Natural killer cell (primary cell): ENCODE data around the gene KCNH3. TPM values are rescaled to one million over a fixed set of nuclear protein-coding genes. Genes with fewer than 3 reads are reported as not detected.
A peak's percentile ranks its signal among the peaks of the same experiment; 100 is the strongest.

ENCODE experiments used
- ATAC-seq, 3 donors: fragments of 150-1000 bp in 2 of 3; fragments of 200-7000 bp in 1 of 3; cut with Tn5 transposase; 1 replicate in 1 of 3; 2 replicates in 2 of 3; pipeline ENCODE4 v1.10.0; 2021; ENCODE audit warnings: mild to moderate bottlenecking in 2 of 3, moderate library complexity in 2 of 3
- DNase-seq, 2 donors: peaks; one replicate each; pipeline versions ENCODE4 v3.0.0 to v3.0.0-alpha.2; 2013 to 2021; ENCODE audit warnings: mixed read lengths in 1 of 2
- H3K27ac ChIP-seq: one replicate; pipeline ENCODE4 v1.5.1; 2013; ENCODE audit warnings: mild to moderate bottlenecking, low read length
- H3K27me3 ChIP-seq: one replicate; pipeline ENCODE4 v1.6.1; 2013; ENCODE audit warnings: low read length; ENCODE audit not compliant: control insufficient read depth, insufficient read depth
- H3K36me3 ChIP-seq: one replicate; pipeline ENCODE4 v1.6.1; 2013; ENCODE audit warnings: low read length; ENCODE audit not compliant: control insufficient read depth, insufficient read depth
- H3K4me1 ChIP-seq: one replicate; pipeline ENCODE4 v1.6.1; 2013; ENCODE audit warnings: low read length; ENCODE audit not compliant: control insufficient read depth, insufficient read depth
- H3K4me3 ChIP-seq: one replicate; pipeline ENCODE4 v1.5.1; 2013; ENCODE audit warnings: low read length
- H3K9me3 ChIP-seq: one replicate; pipeline ENCODE4 v1.6.1; 2013; ENCODE audit warnings: low read length; ENCODE audit not compliant: control insufficient read depth, insufficient read depth
- H3K27ac Mint-ChIP-seq, 2 donors: one replicate each; pipeline ENCODE4 v1.8.0; 2022; ENCODE audit warnings: mild to moderate bottlenecking in 2 of 2, mixed read lengths in 2 of 2, moderate library complexity in 1 of 2
- H3K27me3 Mint-ChIP-seq, 2 donors: one replicate each; pipeline ENCODE4 v1.8.0; 2022; ENCODE audit warnings: low read depth in 2 of 2, mixed read lengths in 2 of 2
- H3K36me3 Mint-ChIP-seq: one replicate; pipeline ENCODE4 v1.8.0; 2022; ENCODE audit warnings: mixed read lengths
- H3K4me1 Mint-ChIP-seq, 2 donors: one replicate each; pipeline ENCODE4 v1.8.0; 2022; ENCODE audit warnings: mixed read lengths in 2 of 2
- H3K4me3 Mint-ChIP-seq: one replicate; pipeline ENCODE4 v1.8.0; 2022; ENCODE audit warnings: mild to moderate bottlenecking, moderate library complexity, mixed read lengths
- H3K9me3 Mint-ChIP-seq, 2 donors: one replicate each; pipeline ENCODE4 v1.8.0; 2022; ENCODE audit warnings: mixed read lengths in 2 of 2
- CTCF ChIP-seq: fragments of 200-600 bp; IDR thresholded peaks from one replicate; pipeline ENCODE4 v1.8.0; 2022; ENCODE audit warnings: antibody characterized with exemption
- WGBS: methylation state at CpG from one replicate; pipeline ENCODE4 v1.1.7; 2013; ENCODE audit warnings: missing lambda C conversion rate; ENCODE audit not compliant: insufficient coverage; 5-methylcytosine and 5-hydroxymethylcytosine counted together
- intact Hi-C: fragments of 100-400 bp; cut with micrococcal nuclease; formaldehyde crosslinking; loops from one replicate; pipeline ENCODE4 v1.14.2; 2022
- total RNA-seq, 4 donors: library from RNA; stranded (reverse); fragments of 120-200 nt in 1 of 4; gene quantifications; one replicate each; pipeline versions ENCODE4 v1.2.3 to v1.2.4, GENCODE V29; 2013 to 2022

Gene KCNH3
- total RNA-seq, 3 donors from 2014 or later (not counting 1 experiment from before 2014, with no cell fraction given): 1.2 to 1.7 (median 1.6) TPM

- ATAC-seq (no peak), DNase-seq (no peak)
- Histone ChIP-seq H3K4me1 (peaks cover 61% of the 10 kb centered on the region), H3K36me3 (peaks cover 53% of the 10 kb centered on the region), H3K4me3 (no peak overlapping the region), H3K9me3 (no peaks in the 10 kb centered on the region), H3K27me3 (no peaks in the 10 kb centered on the region), H3K27ac (peak overlapping the region; percentile 8)
- Mint-ChIP-seq H3K9me3 (no peaks in the 10 kb centered on the region), H3K27ac (peak overlapping the region in 1 of 2 donors; percentile 75), H3K36me3 (peaks cover 11% of the 10 kb centered on the region), H3K4me3 (peak overlapping the region; percentile 47), H3K27me3 (no peaks in the 10 kb centered on the region), H3K4me1 (peaks cover 52 to 56% of the 10 kb centered on the region in 2 donors)
- no peak for TF ChIP-seq CTCF
- 78% methylated on average over 14 of the region's 14 CpGs for WGBS
- intact Hi-C loops: no loop called here
These were observed 25.3 kb downstream of the KCNH3 start for GRCh38 chr12:49563951-49564685.

- Mint-ChIP-seq H3K9me3 (no peaks in the 10 kb centered on the region), H3K27ac (peak overlapping the region; percentile 38 to 75), H3K27me3 (no peaks in the 10 kb centered on the region), H3K4me1 (peaks cover 52 to 56% of the 10 kb centered on the region in 2 donors), H3K4me3 (peak overlapping the region; percentile 64), H3K36me3 (peaks cover 11% of the 10 kb centered on the region)
- no peak for TF ChIP-seq CTCF
- Histone ChIP-seq H3K27me3 (no peaks in the 10 kb centered on the region), H3K27ac (peak overlapping the region; percentile 8), H3K9me3 (no peaks in the 10 kb centered on the region), H3K36me3 (peaks cover 46% of the 10 kb centered on the region), H3K4me1 (peaks cover 62% of the 10 kb centered on the region), H3K4me3 (no peak overlapping the region)
- DNase-seq (no peak), ATAC-seq (no peak)
- intact Hi-C loops: no loop called here
- 37% methylated on average over 8 of the region's 8 CpGs for whole genome bisulfite sequencing
These were observed 26.0 kb downstream of the KCNH3 start for GRCh38 chr12:49564686-49565405.

- Mint-ChIP-seq H3K4me3 (peak overlapping the region; percentile 64), H3K36me3 (peaks cover 11% of the 10 kb centered on the region), H3K27ac (peak overlapping the region; percentile 38 to 75), H3K27me3 (no peaks in the 10 kb centered on the region), H3K4me1 (peaks cover 55 to 56% of the 10 kb centered on the region in 2 donors), H3K9me3 (no peaks in the 10 kb centered on the region)
- H3K9me3 ChIP-seq: no peaks in the 10 kb centered on the region
- no peak overlapping the region for H3K4me3 ChIP-seq
- 83% methylated on average over 12 of the region's 12 CpGs for WGBS
- H3K27ac ChIP-seq: peak overlapping the region; percentile 39
- H3K4me1 ChIP-seq: peaks cover 62% of the 10 kb centered on the region
- DNase-seq (no peak), ATAC-seq (peak in 2 of 3 donors; percentile 21 to 25)
- TF ChIP-seq CTCF: no peak
- intact Hi-C loops: no loop called here
- peaks cover 38% of the 10 kb centered on the region for H3K36me3 ChIP-seq
- no peaks in the 10 kb centered on the region for H3K27me3 ChIP-seq
These were observed 26.8 kb downstream of the KCNH3 start for GRCh38 chr12:49565406-49566265.
